GM21381 (cell line): Measurements from ENCODE around the gene SLCO4A1.
A peak's percentile ranks its signal among the peaks of the same experiment; 100 is the strongest.
"Not testable (repeated sequence)": the region's sequence is repeated elsewhere in the genome, so short reads cannot be mapped to it uniquely, and the experiment has no call there.

Source experiments
- ATAC-seq: cut with Tn5 transposase; IDR thresholded peaks from one replicate; pipeline ENCODE4 v1.9.1; 2021; ENCODE audit warnings: mild to moderate bottlenecking, moderate library complexity; ENCODE audit not compliant: unreplicated experiment

SLCO4A1 gene

DNA sequence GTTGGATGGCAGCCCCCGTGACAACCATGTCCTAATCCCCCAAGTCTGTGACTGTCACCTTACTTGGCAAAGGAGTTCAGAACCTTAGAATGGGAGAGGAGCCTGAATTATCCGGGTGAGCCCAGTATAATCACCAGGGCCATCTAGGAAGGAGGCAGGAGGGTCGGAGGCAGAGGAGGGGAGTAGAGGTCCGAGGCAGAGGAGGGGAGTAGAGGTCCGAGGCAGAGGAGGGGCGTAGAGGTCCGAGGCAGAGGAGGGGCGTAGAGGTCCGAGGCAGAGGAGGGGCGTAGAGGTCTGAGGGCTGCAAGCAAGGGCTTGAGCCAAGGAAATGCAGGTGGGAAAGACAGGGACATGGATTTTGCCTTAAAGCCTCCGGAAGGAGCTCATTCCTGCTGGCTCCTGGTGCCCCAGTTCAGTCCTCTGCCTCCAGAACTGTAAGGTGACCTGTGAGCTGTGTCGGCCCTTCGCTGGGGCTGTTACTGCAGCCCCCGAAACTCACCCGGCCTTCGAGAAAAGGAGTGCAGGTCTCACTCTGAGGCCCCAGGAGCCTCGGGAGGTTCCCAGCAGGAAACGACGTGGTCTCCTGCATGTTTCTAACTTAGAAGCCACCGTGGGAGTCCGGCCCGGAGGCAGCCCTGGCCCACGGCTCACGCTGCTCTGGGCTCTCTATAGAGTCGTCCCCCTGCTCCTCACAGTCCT, 20.0 kb upstream of the SLCO4A1 start:
- no peak for ATAC-seq

DNA sequence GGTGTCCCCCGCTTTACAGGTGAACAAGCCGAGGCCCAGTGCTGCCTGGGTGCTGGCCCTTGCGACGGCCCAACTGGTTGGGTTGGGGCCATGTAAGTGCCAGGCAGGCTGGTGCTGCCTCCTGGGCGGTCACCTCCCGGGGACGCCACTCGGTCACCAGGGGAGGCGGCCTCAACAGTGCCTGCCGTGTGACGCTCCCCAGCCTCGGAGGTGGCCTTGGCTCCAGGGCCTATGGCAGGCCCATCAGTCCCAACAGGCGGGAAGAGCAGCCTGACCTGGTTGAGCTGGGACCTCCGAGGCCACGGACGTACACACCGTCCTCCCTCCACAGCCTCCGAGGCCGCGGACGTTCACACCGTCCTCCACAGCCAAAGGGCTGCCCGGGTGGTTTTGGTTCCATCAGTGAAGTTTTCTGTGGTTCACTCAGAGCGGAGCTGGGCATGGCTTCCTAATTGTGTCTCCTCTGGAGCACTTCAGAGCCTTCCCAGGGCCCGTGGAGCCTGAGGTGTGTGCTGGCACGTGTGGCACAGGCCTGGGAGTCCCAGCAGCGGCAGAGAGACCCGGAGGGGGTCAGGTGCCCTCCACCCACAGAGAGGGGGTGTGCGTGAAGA, 19.3 kb upstream of the SLCO4A1 start:
- no peak for ATAC-seq

DNA sequence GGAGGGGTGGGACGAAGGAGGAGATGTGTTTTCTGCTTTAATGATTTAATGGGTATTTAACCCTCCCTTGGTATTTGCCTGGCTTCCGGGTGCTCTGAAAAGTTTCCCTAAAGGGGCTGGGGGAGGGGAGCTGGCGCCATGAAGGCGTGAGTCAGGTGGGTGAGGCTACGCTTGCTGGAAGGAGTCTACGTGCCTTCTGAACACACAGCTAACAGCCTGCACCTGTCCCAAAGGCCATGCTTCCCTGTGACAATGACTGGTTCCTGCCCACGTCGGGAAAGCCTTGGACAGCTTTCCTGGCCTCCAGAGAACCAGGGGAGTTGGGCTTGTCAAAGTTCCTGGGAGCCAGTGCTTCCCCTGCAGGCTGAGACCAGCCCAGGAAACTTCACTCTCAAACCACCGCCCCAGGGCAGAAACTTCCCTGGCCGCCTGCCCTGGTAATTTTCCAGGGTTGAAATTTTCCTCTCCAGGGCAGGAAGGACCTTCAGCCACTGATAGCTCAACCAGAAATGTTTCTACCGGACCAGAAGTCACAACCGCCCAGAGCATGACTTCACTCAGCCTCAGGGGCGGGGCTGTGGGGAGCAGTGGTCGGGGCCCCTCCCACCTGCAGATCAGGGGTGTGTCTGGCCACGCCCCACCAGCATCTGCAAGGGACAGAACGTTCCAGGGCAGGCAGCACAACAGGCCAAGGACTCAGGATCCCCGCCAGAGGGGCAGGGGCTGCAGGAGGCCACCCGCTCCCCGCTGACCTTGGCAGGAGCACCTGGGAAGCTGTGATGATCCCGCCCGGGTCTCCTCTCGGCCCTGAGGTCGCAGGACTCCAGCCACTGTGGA, 18.6 kb upstream of the SLCO4A1 start:
- ATAC-seq, result peak; percentile 79

DNA sequence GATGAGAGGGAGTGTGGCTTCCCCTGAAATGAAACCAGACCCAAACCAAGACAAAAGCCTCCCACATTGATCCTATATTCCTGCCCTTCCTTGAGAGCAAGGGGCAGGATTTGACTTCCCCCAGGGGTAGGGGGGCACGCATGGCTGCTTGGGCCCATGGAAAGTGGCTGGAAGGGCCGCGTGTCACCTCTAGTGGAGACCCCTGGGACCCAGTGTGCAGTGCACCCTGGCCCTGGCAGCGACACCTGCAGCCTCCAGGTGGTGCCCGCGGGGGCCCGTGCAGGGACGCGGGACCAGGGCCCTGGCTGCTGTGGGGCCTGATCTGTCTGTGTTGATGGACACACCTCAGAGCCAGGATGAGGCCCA, 18.0 kb upstream of the SLCO4A1 start:
- ATAC-seq, result peak; percentile 23

DNA sequence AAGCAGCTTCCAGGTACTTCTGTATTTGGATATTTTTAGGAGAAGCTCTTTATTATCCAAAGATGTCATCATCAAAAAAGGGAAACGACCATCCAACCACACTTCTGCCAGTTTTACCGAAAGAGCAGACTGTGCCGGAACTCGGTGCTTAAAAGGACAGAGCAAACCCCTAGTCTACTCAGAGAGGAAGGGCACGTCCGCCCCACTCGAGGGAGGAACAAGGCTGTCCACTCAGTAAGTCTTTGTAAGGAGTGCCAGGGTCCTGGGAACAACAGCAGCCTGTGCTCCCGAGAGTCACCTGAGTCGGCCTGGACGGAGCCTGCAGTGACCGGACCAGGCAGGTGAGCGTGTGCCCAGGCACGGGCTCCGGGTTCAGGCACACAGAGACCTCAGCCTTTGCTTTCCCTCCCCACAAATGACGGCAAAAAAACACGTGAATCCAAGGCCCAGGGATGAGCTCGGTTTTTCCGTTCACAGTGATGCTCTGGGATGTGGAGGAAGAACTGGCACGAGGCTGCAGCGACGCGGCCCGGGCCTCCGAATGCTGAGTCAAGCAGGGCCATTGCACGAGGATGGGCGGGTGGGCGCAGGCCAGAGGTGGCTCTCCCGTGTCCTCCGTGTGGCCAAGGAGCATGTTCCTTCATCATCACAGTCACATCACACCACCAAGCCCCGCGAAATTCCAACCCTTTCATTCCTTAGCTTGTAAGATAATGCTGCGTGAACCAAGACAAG, 17.4 kb upstream of the SLCO4A1 start:
- ATAC-seq, result no peak

DNA sequence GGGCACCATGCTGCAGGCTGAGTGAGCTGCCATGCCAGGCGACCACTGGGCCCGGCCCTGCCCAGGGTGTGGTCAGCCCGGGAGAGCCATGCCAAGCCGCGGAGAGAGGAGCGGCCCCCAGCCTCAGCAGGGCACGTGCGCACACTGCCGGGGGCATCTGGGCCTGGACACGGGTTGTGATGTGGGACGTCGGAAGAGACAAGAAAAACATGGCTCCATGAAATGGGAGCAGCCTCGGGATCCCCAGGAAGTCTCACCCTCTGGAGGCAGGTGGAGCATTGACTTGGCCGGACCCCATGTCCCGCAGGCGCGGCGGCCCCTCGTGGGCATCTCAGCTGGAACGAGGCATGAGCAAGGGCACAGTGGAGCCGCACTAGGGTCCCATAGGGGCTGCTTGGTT, 16.8 kb upstream of the SLCO4A1 start:
- no peak for ATAC-seq

DNA sequence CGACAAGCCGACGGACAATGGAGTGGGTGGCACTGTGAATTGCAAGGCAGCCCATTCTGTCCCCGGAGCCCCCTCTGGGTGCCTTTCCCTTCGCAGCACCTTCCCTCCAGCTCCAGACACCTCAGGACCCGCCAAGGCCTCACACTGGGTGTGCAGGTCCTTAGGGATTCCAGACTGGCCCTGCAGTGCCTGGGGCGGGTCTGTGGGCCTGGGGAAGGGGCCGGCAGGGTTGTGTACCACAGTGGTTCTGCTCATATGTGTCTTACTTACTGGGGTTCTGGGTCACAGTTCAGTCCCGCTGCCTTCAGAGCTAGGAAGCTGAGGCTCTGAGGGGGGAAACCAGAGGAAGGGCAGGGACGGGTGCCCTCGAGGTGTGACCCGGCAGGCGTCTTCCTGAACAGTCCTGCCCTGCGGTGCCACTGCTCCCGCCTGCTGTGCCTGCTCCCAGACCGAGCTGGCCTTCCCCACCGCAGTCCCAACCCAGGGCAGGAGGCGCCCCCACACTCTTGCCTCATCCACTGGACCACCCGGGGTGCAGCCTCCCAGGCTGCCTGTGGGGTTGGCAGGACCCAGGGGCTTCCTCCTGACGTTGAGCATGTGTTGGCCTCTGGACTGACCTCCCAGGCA, 16.3 kb upstream of the SLCO4A1 start:
- ATAC-seq, result no peak

DNA sequence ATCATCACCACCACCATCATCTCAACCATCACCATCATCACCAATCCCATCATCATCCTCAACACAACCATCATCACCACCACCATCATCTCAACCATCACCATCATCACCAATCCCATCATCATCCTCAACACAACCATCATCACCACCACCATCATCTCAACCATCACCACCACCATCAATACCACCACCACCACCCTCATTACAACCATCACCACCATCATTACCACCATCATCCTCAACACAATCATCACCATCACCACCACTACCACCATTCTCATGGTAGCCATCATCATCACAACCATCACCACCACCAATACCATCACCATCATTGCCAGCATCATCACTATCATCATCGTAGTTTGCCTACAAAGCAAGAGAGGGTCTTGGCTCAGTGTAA, 14.9 kb upstream of the SLCO4A1 start:
- not testable (repeated sequence) for ATAC-seq

DNA sequence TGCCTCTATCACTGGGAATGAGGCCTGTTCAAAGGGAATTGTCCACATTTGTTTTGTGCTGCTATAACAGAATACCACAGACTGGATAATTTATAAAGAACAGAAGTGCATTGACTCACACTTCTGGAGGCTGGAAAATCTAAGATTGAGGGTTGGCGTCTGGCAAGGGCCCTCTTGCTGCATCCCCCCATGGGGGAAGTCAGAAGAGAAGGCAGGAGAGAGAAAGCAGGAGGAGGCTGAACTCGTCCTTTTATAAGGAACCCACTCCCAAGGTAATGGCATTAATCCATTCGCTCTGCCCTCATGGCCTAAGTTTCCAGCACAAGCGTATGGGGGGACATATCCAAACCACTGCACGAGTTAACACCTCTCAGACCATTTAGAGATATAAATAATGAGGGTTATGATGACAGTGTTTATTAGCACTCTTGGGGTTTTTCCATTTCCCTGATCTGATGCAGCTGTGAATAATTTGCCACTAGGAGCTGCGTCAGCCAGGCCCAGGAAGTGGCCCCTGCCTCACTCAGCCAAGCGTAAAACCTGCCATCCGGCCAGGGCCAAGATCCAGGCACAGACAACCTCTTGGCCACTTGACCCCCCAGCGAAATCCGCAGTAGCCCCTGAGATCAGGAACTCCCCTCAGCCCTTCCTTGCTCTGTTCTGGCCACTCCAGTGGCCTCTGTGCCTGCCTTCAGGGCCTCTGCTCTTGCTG, 14.2 kb upstream of the SLCO4A1 start:
- no peak for ATAC-seq

DNA sequence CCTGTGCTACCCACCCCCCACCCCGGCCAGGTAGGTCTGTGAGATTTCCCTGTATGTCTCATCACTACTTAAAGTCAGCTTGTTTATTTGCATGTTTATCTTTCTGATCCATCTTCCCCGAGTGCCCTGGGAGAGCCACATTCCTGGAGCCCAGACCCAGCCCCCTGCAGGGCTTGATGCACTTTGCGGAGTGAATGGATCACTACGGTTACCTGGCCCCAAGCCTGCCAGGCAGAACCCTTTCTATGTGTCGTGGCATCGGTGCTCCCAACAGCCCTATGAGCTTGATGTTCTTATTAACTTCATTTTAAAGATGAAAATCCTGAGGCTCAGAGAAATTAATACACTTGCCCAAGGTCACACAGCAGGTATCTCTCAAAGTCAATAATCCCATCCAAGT, 13.6 kb upstream of the SLCO4A1 start:
- ATAC-seq, result no peak

DNA sequence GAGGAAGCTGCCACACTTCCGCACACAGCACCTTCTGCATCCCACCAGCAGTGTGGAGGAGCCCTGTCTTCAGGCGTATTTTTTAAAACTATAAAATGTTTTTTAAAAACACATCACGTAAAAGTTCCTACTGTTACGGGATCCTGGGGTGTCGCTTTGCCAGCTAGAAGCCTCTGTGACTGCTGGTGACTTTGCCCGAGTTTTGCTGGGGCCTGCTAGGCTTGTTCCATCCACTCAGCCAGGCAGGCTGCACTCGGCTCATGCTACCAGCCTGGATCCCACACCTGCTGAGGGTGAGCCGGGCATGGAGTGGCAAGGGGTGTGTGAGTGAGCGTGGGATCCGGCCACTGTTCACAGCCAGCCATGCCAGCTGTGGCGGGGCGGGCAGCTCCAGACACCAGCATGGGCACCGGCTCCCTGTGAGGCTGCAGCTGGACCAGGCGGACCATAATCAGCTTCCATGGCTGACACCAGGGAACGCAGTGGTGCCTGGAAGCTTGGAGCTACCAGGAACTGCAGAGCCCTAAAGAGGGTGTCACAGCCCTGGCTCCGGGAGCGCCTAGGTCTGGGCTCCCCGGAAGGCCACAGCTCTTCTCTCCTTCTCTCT, 12.3 kb upstream of the SLCO4A1 start:
- ATAC-seq, result no peak

DNA sequence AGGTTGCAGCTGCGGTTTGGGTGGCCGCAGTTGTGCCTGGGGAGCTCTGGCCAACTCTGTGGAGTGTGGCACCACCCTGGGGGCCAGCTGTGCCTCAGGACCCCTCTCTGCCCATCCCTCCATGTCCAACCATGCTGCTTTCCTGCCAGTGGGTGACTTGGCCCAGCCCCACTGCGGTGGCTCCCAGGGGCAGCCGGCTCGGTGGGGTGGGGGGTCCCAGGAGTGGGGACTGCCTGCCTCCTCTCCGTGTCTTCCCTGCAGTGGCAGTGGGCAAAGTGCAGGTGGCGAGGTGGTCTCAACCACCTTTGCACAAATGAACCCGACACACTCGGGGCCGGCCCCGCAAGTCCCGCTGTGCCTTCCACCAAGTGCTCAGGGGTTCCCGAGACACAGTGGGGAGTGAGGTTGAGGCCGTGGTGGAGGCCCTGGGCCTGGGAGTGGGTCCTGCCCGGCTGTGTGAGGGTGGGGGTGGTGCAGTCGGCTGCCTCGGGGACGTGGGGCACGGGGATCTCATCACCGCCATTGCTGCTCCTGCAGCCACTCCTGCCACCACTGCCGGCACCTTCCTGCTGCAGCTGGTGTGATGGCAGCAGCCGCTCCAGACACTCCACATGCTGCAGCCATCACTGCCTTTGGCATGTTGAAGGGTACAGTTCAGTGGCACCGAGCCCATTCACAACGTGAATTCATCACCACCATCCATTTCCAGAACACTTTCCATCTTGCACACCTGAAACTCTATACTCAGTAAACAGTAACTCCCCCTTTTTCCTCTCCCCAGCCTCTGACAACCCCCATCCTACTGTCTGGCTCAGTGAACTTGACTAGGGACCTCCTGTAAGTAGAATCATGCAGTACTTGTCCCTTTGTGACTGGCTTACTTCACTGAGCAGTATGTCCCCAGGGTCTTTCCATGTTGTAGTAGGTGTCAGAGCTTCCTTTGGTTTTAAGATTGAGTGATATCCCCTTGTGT, 10.7 kb upstream of the SLCO4A1 start:
- ATAC-seq, result no peak

DNA sequence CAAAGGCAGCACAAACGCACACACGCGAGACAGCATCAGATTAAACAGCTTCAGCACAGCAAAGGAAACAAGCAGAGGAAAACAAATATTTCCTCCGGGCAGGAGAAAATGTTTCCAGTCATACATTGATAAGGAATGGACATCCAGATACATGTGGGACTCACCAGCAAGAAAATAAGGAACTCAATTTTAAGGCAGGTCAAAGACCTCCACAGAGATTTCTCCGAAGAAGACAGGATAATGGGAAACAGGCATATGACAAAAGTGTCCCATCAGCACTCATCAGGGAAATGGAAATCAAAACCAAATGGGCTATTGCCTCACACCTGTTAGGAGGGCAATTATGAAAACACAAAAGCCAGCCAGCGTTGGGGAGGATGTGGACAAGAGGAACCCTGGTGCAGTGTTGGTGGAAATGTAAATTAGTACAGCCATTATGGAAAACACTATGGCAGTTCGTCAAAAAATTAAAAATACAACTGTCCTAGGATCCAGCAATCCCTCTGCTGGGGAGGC, 9.7 kb upstream of the SLCO4A1 start:
- no peak for ATAC-seq

DNA sequence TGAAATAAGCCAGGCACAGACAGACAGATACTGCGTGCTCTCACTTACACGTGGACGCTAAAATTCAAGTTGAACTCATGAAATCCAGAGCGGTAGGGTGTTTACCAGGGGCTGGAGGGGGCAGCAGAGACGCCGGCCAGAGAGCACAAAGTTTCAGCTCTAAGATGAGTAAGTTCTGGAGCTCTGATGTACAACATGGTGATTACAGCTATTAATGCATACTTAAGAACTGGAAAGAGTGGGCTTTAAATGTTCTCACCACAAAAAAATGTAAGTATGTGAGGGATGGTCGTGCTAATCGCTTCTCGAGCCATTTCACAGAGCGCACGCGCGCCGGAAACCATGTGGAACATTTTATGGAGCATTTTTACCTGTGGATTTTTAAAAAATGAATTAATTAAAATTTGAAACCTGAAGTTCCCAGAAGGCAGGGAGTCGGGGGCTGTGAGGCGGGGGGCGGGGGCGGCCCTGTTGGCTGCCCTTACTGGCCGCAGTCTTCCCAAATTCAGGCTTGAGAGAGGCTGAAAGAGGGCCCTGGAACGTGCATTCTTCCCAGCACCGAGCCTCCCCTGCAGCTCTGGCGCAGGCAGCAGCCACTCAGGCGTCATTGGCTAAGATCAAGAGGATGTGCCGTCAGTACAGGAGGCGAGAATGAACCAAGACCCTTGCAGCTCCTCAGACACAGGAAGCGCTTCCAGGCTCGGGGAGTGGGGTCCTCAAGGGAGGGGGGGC, 8.5 kb upstream of the SLCO4A1 start:
- no peak for ATAC-seq

DNA sequence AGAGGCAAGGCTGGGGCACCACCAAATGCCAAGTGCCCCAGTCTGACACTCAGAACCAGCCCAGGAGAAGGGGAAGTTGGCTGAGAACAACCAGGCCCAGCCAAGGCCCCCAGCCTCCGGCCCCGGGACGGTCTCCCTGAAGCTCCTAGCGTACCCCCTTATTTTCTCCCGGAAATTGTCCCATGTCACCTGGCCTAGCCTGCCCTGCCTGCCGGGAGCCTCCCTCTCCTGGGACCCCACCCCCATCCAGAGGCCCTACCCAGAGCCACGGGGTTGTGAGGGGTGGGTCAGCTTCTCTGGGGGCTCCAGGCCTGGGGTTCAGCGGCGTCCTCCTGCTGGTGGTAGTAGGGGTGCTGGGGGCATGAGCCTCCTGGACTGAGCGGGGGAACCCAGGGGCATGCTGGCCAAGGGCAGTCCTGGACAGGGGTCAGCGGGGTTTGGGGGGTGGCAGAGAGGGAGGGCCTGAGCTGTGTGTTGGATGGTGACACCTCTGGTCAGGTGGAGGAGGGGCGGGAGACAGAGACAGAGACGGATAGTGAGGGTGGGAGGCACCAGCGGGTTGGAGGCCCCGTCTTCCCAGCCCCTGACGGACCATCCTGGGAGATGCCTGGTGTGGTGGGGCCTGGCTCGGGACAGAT, 7.9 kb upstream of the SLCO4A1 start:
- no peak for ATAC-seq

DNA sequence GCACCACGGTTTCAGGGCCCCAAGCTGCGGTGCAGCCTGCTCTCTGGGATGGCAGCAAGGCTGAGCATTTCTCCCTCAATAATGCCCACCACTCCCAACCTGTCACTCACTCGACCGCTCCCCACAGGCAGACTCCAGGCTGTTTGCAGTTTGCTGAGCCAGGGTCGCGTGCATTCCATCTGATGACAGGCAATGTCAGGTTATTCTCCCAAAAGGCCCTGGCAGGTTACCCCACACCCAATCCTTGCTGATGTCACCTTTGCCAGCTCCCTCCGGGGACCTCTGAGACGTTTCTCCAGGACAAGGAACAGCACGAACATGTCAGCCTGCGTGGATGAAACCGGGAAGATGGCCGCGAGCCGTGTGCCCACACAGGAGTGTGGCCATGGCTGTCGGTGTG, 7.1 kb upstream of the SLCO4A1 start:
- ATAC-seq, result no peak

DNA sequence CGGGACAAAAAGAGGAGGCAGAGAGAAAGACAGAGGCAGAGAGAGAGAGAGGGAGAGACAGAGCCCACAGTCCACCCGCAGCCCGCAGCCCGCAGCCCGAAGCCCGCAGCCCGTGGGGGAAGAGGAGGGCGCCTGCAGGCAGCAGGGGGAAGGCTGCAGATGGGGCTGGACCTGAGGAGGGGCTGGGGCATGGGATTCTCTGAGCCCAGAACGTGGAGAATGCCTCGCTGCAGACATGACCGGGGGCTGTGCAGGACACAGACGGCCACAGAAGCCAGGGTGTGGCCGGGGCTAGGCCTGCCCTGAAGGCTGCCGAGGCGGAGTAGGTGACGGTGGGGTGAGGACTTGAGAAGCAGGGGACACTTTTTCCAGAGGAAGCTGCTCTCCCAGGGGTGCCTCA, 6.5 kb upstream of the SLCO4A1 start:
- no peak for ATAC-seq
